HCT116 (cell line): Measurements from ENCODE around the gene RBKS.

Experiments used
- CEBPB ChIP-seq: IDR thresholded peaks from 2 replicates; pipeline ENCODE4 v1.6.1; 2012; ENCODE audit warnings: low read depth
- EZH2 ChIP-seq: fragments of 200-600 bp; sonication (generic); IDR thresholded peaks from 2 replicates; pipeline ENCODE4 v1.6.1; 2017; ENCODE audit warnings: antibody characterized with exemption, mixed run types
- EZH2phosphoT487 ChIP-seq: fragments of 200-600 bp; IDR thresholded peaks from 2 replicates; pipeline ENCODE4 v1.6.1; 2018; ENCODE audit warnings: antibody characterized with exemption, borderline replicate concordance
- JUND ChIP-seq: IDR thresholded peaks from 2 replicates; pipeline ENCODE4 v1.6.1; 2012
- POLR2A ChIP-seq: IDR thresholded peaks from 2 replicates; pipeline ENCODE4 v1.7.0; 2011; ENCODE audit warnings: borderline replicate concordance; ENCODE audit not compliant: insufficient read depth, insufficient read length; ENCODE audit errors: extremely low read depth
- RAD21 ChIP-seq: IDR thresholded peaks from 2 replicates; pipeline ENCODE4 v1.6.1; 2012; ENCODE audit warnings: low read depth, mild to moderate bottlenecking
- SP1 ChIP-seq: IDR thresholded peaks from 2 replicates; pipeline ENCODE4 v1.6.1; 2012; ENCODE audit warnings: low read depth
- TF ChIP-seq, protein P1 (sequence below), 3 experiments: fragments of 200-600 bp in 1 of 3; sonication (generic) in 1 of 3; IDR thresholded peaks in 2 of 3; conservative IDR thresholded peaks in 1 of 3; 2 replicates each; pipeline ENCODE4 v1.5.1; 2012 to 2017; ENCODE audit warnings: low read depth in 2 of 3, low read length in 2 of 3, antibody characterized with exemption in 1 of 3, borderline replicate concordance in 1 of 3, control low read depth in 1 of 3, mild to moderate bottlenecking in 1 of 3, mixed read lengths in 1 of 3, mixed run types in 1 of 3, moderate library complexity in 1 of 3; ENCODE audit not compliant: insufficient read depth in 1 of 3

DNA sequence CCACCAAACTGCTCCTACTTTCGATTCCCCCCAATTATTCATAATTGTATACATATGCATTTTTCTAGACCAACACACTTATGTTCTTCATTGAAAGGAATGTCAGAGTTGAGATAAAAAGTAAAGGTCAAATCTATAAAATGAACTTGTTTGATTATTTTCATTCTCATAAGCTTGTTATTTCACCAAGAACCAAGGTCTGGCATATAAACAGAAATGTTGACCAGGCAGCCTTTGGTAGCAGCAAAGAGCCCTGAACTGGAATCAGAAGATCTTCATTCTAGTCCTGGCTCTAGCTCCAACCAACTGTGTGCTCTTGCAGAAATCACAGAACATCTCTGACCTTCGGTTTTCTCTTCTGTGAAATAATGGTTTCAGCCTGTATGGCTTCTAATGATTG lies 42.9 kb downstream of the RBKS start:
- TF ChIP-seq, protein P1, sequence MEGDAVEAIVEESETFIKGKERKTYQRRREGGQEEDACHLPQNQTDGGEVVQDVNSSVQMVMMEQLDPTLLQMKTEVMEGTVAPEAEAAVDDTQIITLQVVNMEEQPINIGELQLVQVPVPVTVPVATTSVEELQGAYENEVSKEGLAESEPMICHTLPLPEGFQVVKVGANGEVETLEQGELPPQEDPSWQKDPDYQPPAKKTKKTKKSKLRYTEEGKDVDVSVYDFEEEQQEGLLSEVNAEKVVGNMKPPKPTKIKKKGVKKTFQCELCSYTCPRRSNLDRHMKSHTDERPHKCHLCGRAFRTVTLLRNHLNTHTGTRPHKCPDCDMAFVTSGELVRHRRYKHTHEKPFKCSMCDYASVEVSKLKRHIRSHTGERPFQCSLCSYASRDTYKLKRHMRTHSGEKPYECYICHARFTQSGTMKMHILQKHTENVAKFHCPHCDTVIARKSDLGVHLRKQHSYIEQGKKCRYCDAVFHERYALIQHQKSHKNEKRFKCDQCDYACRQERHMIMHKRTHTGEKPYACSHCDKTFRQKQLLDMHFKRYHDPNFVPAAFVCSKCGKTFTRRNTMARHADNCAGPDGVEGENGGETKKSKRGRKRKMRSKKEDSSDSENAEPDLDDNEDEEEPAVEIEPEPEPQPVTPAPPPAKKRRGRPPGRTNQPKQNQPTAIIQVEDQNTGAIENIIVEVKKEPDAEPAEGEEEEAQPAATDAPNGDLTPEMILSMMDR (IDR thresholded peaks at IDR 0.05 in 2 of 3, conservative IDR thresholded peaks at IDR 0.05 in 1 of 3; ENCODE audit: borderline replicate concordance in 1 of 3, insufficient read depth in 1 of 3, low read depth in 2 of 3, low read length in 2 of 3), result no peak
- TF ChIP-seq JUND (no peak), EZH2phosphoT487 (no peak), POLR2A (no peak), SP1 (no peak), EZH2 (no peak), RAD21 (no peak), CEBPB (no peak)
